GM19463 (cell line): ENCODE results near the gene TXNDC12.
"Not testable (repeated sequence)": the region's sequence is repeated elsewhere in the genome, so short reads cannot be mapped to it uniquely, and the experiment has no call there.

Experiments
- ATAC-seq: cut with Tn5 transposase; IDR thresholded peaks from one replicate; pipeline ENCODE4 v1.9.1; 2021; ENCODE audit warnings: mild to moderate bottlenecking, moderate library complexity; ENCODE audit not compliant: unreplicated experiment

Gene TXNDC12

GRCh38 chr1:52049337-52049736 lies 5.7 kb downstream of the TXNDC12 start:
- not testable (repeated sequence) for ATAC-seq

- not testable (repeated sequence) for ATAC-seq
Measured at GRCh38 chr1:52045666-52046195, 9.3 kb downstream of the TXNDC12 start.

- ATAC-seq = no peak
Measured at GRCh38 chr1:52045236-52045635, 9.8 kb downstream of the TXNDC12 start.

GRCh38 chr1:52041551-52042185 lies 13.3 kb downstream of the TXNDC12 start:
- no peak for ATAC-seq

- no peak for ATAC-seq
Measured at GRCh38 chr1:52037909-52038308, 17.1 kb downstream of the TXNDC12 start.

GRCh38 chr1:52037402-52037814 lies 17.6 kb downstream of the TXNDC12 start:
- ATAC-seq = no peak

- ATAC-seq = no peak
Measured at GRCh38 chr1:52034050-52034384, 21.0 kb downstream of the TXNDC12 start.

- ATAC-seq = peak; percentile 87
Measured at GRCh38 chr1:52033190-52034049, 21.6 kb downstream of the TXNDC12 start, which contains the start of gene KTI12. Gene KTI12, minus strand, starts transcription at chr1:52033810. Its CDS starts 49 bp downstream, at chr1:52033761.

GRCh38 chr1:52032785-52033131 lies 22.2 kb downstream of the TXNDC12 start:
- peak; percentile 39 for ATAC-seq

GRCh38 chr1:52032124-52032784 lies 22.7 kb downstream of the TXNDC12 start:
- peak; percentile 14 for ATAC-seq

- not testable (repeated sequence) for ATAC-seq
Measured at GRCh38 chr1:52028839-52029238, 26.2 kb downstream of the TXNDC12 start.

GRCh38 chr1:52028328-52028727 lies 26.7 kb downstream of the TXNDC12 start:
- no peak for ATAC-seq

- no peak for ATAC-seq
Measured at GRCh38 chr1:52026278-52026677, 28.7 kb downstream of the TXNDC12 start.

- ATAC-seq = no peak
Measured at GRCh38 chr1:52022133-52022532, 32.9 kb downstream of the TXNDC12 start.

GRCh38 chr1:52008071-52008809 lies 46.8 kb downstream of the TXNDC12 start:
- ATAC-seq = no peak

GRCh38 chr1:52007215-52008002 lies 47.6 kb downstream of the TXNDC12 start:
- ATAC-seq = no peak

- not testable (repeated sequence) for ATAC-seq
Measured at GRCh38 chr1:52006081-52006553, 48.9 kb downstream of the TXNDC12 start.

GRCh38 chr1:52005548-52005947 lies 49.4 kb downstream of the TXNDC12 start:
- ATAC-seq = not testable (repeated sequence)

GRCh38 chr1:52003877-52004276 lies 51.1 kb downstream of the TXNDC12 start:
- ATAC-seq = no peak
